Measurements from ENCODE around the gene ILDR1.

The ILDR1 gene

DNA sequence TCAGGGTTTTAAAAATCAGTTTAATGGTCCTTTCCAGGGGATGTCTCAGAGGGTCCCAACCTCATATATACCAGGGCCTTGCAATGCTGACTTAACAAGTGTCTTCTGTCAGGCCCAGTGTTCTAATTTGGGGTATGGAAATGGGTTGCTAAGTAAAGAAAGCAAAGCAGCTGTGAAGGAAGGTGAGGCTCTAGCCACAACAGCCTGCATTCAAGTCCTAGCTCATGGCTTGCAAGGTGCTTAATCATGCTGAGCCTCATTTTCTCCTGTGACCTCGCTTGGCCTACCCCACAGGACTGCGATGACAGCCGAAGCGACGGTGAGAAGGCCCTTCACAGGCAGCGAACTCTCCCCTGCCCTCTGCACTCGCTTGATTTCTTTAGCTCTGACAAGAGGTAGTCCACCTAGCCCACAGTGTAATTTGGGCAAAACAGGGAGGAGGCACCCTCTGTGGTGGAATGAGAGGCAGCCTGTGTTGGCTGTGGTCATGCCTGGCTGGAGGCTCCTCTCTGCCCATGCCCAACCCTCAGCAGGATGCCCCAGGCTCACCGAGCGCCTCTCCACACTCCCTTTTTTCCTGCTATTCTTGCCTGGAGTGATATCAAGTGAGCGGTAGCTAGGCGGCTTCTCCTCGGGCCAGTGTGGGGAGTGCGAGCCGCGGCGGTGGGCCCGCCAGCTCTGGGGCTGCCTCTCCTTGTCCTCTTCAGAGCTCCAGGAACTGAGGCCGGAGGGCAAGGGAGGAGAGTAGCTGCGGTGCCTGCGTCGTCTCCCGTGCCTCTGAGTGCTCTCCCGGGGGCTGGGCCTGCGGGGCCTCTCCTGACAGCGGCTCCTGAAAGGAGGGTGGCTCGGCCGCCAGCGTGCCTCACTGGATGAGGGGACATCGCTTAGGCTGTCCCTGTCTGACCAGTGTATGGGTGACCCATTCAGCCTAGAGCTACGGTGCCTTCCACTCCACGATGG, 29.2 kb downstream of the ILDR1 start:
- no peak for DNase-seq

DNA sequence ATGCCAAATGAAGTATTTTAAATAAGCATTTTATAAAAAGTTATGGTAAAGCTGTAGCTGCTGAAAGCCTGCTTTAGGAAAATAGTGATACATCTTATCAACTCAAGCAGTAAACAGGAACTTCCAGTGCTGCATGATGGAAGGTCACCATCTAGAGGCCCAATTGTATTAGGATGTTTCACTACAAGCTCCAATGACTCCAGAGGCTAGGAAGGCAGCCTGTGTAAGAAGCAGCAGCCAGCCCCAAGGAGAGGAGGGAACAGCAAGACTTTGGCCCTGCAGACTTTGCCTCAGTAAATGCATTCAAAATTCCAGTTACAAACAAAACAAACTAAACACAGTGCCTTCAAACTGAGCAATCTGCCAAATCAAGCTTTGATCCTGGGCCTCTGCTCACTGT, 32.1 kb downstream of the ILDR1 start:
- DNase-seq: no peak

DNA sequence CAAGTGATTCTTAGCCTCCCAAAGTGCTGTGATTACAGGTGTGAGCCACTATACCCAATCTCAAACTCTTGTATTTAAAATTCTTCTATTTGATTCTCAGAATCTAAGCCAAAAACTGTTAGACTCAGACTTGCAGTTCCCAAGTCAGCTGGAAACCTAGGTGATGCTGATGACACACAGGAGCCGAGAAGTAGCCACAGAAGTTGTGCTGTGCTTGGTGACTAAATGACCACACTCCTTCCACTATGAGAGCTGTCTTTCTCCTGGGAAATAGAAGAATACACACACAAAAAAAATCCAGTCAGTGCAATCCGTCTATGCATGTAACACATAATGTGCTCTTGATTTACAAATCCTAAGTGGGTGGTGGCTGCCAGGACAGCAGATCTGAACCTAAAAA, 33.9 kb downstream of the ILDR1 start:
- DNase-seq: no peak

DNA sequence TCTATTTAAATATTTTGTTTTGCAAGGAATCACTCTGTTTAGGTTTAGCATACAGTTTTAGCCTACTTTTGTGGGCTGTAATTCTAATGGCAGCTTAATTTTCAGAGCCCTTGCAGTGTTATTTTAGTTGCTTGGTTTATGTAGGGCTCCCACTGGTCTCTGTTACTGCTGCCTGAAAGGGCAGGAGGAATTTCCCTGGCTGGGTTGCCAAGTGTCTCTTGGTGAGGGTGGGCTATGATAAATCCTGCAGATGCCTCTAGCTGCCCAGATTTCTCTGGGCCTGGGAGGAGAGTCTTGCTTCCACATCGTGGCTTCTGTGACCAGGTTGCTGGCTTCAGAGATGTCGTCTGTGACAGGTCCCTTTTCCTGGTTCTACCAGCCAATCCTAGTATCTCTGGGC, 36.2 kb downstream of the ILDR1 start:
- DNase-seq: no peak

DNA sequence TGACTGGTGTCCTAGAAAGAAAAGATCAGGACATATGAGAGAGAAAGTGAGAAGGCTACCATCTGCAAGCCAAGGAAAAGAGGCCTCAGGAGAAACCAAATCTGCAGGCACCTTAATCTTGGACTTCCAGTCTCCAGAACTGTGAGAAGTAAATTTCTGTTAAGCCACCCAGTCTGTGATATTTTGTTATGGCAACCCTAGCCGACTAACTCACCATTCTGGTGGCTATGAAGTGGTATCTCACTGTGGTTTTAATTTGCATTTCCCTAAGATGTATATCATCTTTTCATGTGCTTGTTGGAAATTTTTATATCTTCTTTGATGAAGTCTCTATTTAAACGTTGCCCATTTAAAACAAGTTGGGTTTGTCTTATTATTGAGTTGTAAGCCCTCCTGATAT, 40.6 kb downstream of the ILDR1 start:
- DNase-seq: no peak

DNA sequence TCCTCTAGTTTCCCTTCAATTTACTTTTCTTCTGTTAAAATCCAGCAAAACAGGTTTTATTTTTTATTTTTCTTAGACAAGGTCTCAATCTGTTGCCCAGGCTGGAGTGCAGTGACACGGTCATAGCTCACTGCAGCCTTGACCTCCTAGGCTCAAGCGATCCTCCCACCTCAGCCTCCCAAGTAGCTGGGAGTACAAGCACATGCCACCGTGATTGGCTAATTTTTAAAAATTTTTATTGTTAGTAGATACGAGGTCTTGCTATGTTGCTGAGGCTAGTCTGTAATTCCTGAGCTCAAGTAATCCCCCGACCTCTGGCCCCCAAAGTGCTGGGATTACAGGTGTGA, 41.6 kb downstream of the ILDR1 start:
- no peak for DNase-seq

DNA sequence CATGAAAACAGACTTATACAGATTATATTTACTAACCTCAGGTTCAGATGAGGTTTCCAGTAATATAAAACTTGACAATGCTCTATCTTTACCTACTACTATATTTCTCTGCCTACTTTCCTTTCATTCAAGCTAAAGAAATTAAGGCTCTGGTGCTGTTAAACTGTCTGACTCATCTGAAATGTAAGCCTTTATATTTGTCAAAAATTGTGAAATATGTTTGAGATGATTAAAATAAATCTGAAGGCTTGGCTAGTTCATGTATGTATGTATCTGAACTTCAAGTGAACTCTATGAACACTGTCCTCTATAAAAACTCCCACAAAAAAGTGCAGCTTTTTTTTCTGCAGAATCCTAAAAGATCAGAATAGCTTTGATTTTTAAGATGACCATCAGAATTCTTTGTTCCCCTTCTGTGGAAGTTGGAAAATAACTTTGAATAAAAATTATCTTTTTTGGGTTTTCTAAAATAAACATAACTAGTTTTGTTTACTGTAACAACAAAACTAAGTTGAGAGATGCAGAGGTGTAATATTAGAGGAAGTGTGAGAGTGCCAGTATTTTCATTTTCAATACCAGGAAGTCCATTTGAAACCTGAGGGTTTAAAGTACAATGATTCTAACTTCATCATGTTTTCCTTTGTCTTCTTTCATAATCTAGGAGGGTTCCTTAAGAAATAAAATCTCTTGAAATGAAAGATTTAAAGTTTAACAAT, 42.2 kb downstream of the ILDR1 start:
- DNase-seq: no peak

DNA sequence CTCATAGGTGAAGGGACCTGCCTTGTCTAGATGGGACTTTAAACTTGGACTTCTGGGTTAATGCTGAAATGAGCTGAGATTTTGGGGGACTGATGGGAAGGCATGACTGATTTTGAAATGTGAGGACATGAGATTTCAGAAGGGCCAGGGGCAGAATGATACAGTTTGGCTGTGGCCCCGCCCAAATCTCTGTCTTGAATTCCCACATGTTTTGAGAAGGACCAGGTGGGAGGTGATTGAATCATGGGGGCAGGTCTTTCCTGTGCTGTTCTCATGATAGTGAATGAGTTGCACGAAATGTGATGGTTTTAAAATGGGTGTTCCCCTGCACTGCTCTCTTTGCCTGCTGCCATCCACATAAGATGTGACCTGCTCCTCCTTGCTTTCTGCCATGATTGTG, 42.8 kb downstream of the ILDR1 start:
- no peak for DNase-seq

DNA sequence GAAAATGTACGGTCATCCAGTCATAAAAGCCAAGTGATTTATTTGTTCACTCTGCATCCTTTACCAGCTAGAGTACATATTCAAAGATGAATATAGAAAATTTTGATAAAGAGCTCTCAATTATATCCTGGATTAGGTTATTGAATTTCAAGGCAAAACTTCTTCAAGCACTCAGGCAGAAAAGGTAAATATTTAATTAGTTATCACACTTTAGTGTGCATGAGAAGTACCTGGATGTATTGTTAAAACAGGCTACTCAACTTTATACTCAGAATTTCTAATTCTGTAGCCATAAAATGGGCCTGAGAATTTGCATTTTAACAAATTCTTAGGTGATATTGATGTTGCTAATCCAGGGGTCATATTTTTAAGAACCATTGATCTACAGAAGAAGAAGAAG, 45.3 kb downstream of the ILDR1 start:
- DNase-seq: no peak

DNA sequence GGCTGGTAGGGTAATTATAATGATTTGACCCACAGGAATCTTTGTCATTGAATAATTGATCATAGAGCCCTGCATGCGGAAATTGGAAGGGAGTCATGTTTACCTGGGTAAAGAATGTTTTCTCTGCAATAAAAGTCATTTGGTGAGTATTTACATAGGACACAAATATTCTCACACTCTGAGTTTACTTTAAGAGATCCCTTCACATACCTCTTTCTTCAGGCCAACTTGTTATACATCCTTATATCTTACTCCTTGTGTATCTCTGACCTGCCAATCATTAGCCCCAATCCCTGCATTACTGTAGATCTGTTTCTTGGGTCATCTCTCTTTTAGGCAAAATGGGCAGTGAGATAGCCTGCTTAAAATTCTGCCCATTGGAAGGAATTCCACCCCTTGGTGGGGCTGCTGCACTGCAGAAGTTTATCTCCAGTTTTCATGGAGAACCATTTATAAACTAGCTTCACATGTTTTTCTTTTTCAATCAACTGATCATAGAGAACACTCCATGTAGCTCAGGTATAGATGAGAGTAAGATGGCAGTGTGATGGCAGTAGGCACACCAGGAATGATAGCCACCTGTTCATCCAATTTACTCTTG, 46.2 kb downstream of the ILDR1 start:
- DNase-seq: no peak

DNA sequence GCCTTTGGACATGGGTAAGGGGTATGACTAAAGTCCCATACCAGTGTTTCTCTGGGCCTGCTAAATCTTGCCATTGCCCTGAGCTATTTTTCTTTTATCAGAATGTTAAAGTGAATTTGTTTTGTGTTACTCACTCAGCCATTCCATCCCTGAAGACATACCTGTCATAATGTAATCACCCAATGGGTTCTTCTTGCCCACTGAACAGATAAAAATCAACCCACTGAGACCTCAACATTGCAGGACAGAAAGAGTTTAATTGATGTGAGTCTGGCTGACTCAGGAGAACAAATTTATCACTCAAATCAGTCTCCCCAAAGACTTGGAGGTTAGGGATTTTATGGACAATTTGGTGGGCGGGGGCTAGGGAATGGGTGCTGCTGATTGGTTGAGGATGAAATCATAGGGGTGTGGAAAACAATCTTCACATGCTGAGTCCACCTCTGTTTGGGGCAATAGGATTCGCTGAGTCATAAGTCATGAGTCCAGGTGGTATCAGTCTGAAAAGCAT, 47.4 kb downstream of the ILDR1 start:
- DNase-seq: no peak

DNA sequence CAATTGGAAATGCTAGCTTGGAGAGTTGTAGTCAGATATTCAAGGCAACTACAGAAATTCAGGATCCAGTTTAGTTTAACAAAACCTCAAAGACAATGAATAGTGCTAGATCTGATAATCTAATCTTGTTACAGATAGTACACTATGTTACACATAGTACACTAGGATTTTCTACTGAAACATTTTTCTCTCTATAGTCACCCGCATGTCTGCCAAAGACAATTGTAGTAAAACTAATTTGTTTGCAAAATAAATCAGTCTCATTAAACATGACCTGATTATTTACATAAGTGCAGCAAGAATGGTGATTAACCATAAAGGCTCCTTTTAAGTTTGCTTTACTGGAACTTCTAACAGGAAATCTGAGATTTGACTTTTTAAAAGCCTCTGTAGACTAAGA, 52.0 kb downstream of the ILDR1 start:
- no peak for DNase-seq

DNA sequence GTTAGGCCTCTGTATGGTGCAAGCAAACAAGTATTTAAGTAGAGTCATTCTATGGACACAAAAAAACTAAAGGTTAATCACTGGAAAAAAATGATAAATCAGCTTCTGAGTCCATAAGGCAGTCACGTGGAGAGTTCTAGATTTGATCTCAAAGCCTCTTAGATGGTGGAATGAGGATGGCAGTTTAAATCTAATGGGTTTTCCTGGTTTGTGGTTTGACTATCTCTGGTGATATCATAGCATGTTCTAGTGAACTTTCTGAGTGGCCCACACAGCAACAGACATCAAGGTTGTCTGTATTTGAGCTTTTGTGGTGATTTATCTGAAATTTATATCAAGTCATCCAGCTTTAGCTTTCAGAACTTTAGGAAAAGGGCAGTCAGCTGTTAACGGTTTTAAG, 52.4 kb downstream of the ILDR1 start:
- DNase-seq: no peak

DNA sequence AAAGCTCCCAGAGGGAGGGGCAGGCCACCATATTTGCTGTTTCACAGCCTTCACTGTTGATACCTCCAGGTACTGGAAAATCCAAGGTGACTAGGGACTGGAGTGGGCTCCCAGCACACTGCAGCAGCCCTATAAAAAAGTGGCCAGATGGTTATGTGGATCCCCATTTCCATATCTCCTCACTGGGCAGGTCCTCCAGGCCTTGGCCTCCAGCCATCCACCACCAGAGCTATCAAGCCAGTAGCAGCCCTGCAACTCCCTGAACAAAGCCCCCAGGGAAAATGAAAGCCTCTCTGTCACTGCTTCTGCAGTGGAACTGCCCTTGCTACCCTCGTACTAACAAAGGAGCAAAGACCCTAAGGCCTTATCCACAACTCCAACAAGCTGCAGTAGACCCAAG, 58.4 kb downstream of the ILDR1 start:
- DNase-seq: no peak

DNA sequence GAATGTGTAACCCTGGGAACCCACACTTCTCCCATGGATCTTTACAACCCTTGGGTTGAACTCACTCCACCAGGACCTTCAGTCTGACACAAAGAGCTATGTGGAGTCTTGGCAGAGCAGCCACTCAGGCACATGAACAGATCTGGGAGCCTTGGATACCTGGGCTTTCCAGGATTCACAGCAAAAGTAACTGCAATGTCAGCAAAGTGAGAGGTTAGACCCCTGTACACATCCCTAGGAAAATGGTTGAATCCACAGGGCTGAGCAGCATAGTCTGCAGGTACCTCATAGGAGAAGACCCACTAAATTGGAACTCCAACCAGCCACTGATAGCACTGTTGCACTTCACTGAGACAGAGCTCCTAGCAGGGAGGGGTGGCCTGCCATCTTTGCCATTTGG, 59.6 kb downstream of the ILDR1 start:
- no peak for DNase-seq

DNA sequence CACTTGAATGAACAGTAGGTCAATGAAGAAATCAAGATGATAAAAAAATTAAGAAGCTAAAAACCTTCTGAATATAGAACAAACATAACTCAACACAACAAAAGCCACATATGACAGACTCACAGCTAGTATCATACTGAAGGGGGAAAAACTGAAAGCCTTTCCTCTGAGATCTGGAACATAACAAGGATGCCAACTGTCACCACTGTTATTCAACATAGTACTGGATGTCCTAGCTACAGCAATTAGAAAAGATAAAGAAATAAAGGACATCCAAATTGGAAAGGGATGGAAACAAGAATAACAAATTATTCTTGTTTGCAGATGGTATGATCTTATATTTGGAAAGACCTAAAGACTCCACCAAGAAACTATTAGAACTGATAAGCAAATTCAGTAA, 60.8 kb downstream of the ILDR1 start:
- DNase-seq: no peak

DNA sequence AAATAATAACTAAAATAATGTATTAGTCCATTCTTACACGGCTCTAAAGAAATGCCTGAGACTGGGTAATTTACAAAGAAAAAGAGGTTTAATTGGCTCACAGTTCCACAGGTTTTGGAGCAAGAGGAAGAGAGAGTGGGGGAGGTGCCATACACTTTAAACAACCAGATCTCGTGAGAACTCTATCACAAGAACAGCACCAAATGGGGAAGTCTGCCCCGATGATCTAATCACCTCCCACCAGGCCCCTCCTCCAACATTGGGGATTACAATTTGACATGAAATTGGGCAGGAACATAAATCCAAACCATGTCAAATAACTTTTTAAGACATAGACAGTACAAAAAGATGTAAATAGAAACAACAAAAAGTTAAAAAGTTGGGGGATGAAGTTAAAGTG, 63.2 kb downstream of the ILDR1 start:
- DNase-seq: no peak

DNA sequence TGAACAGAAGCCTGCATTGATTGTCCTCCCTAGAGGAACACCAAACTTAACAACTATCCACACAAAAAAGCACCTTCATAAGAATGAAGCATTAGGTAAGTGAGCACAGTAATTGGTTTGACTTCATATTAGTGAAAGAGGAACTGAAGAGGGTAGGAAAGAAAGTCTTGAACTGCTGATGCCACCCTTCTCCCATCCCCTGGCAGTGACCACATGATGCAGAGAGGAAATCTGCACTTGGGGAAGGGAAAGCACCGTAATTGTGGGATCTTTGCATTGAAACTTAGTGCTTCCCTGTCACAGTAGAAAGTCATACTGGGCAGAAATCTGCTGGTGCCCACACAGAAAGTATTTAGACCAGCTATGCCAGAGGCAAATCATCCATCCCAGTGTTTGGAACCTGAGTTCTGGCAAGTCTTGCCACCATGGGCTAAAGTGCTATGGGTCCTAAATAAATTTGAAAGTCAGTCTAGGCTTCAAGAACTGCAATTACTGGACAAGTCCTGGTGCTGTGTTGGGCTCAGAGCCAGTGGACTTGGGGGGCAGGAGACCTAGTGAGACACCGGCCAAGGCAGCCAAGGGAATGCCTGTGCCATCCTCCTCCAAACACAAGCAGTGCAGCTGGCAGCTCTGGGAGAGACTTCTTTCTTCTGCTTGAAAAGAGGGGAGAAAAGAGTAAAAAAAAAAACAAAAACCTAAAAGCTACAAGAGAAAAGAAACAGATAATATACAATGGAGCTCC, 64.2 kb downstream of the ILDR1 start:
- peak; percentile 2 to 13 for DNase-seq

DNA sequence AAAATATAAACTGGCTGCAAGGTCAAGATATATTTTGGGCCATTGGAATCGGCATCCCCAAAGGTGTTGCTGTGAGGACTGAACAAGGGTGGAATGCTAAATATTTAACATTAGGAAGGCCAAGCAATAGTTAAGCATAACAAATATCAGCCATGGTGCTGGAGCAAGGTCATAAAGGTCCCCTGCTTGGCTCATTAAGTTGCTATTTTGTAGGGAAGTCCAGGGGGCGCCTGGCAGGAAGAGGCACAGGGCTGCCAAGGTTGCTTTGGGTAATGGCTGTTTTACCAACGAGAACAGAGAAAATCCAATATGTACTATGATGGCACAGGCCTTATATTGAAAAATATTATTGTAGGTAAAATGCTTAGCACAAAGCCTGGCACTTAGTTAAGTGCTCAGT, 65.7 kb downstream of the ILDR1 start:
- no peak for DNase-seq

DNA sequence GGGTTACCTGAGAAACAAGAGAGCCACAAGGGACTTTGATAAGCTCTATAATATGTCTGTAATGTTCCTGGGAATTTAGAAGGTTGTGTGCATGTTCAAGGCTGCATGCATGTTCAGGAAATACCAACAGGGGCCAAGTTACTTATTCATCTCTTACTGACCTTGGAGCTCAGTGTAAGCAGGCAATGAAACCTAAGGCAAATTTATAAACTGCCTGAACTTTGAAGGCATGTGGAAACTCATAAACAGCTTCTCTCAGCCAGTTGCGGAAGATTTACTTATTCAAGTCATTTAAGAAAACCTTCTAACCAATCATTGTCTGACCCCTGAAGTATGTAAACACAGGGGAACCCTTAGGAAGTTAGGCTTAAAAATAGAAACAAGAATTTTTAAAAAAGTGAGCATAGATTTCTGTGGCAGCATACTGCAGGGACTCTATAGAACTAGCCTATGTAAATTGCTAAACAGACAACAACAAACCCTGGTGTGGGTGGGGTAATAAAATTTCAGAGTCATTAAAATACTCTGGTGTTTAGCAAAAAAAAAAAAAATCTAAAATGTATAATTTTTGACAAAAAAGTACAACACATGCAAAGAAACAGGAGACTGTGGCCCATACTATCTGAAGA, 70.6 kb downstream of the ILDR1 start:
- DNase-seq: no peak

DNA sequence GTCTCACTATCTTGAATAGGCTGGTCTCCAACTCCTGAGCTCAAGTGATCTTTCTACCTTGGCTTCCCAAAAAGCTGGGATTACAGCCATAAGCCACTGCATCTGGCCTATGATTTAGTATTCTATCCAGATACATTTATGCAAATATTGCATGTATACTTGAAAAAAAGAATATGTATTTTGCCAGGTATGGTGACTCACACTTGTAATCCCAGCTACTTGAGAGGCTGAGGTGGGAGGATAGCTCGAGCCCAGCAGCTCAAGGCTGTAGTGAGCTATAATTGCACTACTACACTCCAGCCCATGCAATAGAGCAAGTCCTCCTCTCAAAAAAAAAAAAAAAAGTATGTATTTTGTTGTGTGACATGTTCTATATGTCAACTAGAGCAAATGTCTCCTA, 73.4 kb downstream of the ILDR1 start:
- DNase-seq: no peak

DNA sequence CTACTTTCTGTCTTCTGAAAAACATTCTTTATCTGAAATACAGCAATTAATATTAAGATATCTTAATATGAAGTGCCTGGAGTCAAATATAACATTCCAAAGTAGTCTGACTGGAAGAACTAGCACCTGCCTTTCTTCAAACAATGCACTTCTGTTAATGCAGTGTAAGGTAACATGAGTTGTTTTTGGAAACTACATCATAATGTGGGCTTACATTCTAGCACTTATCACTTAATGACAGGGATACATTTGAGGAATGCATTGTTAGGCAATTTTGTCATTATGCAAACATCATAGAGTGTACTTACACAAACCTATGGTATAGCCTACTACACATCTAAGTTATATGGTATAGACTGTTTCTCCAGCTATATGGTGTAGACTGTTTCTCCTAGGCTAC, 78.6 kb downstream of the ILDR1 start:
- DNase-seq: no peak
